Smooth muscle cell (in vitro differentiated cells): ENCODE data around the gene AKAP3. TPM values are rescaled to one million over a fixed set of nuclear protein-coding genes. Genes with fewer than 3 reads are reported as not detected.

Source experiments
- DNase-seq: peaks from one replicate; lab custom pipeline; 2025; ENCODE audit not compliant: unreplicated experiment; lab: John Stamatoyannopoulos, UW
- H2AFZ ChIP-seq: fragments of 200-600 bp; sonication (generic); 2 replicates; pipeline ENCODE4 v1.6.0; 2016; ENCODE audit warnings: antibody characterized with exemption, low read depth, mild to moderate bottlenecking
- H3F3A ChIP-seq: fragments of 200-600 bp; sonication (generic); 2 replicates; pipeline ENCODE4 v1.6.0; 2017; ENCODE audit warnings: antibody characterized with exemption, low read depth
- H3K27ac ChIP-seq: fragments of 200-600 bp; sonication (generic); 2 replicates; pipeline ENCODE4 v1.5.1; 2016; ENCODE audit warnings: low read depth, mild to moderate bottlenecking
- H3K27me3 ChIP-seq: fragments of 200-600 bp; sonication (generic); 2 replicates; pipeline ENCODE4 v1.6.1; 2016; ENCODE audit warnings: low read depth, mild to moderate bottlenecking
- H3K36me3 ChIP-seq: fragments of 200-600 bp; sonication (generic); 2 replicates; pipeline ENCODE4 v1.5.1; 2016; ENCODE audit warnings: low read depth
- H3K4me1 ChIP-seq: fragments of 200-600 bp; sonication (generic); 2 replicates; pipeline ENCODE4 v1.5.1; 2016; ENCODE audit warnings: low read depth
- H3K4me2 ChIP-seq: fragments of 200-600 bp; sonication (generic); 2 replicates; pipeline ENCODE4 v1.6.0; 2016; ENCODE audit warnings: mild to moderate bottlenecking
- H3K4me3 ChIP-seq: fragments of 200-600 bp; sonication (generic); 2 replicates; pipeline ENCODE4 v1.5.1; 2016; ENCODE audit warnings: mild to moderate bottlenecking
- H3K79me2 ChIP-seq: fragments of 200-600 bp; sonication (generic); 2 replicates; pipeline ENCODE4 v1.6.0; 2016; ENCODE audit warnings: low read depth, mild to moderate bottlenecking
- H3K9ac ChIP-seq: fragments of 200-600 bp; sonication (generic); 2 replicates; pipeline ENCODE4 v1.6.0; 2016; ENCODE audit warnings: low read depth
- H3K9me3 ChIP-seq: fragments of 200-600 bp; sonication (generic); replicated peaks from 2 replicates; pipeline ENCODE4 v1.5.1; 2016; ENCODE audit warnings: low read depth
- H4K20me1 ChIP-seq: fragments of 200-600 bp; sonication (generic); 2 replicates; pipeline ENCODE4 v1.6.0; 2016; ENCODE audit warnings: low read depth
- CTCF ChIP-seq: fragments of 200-600 bp; sonication (generic); IDR thresholded peaks from 2 replicates; pipeline ENCODE4 v1.5.1; 2017; ENCODE audit warnings: borderline replicate concordance, mild to moderate bottlenecking, antibody characterized with exemption; ENCODE audit not compliant: insufficient read depth, poor library complexity, severe bottlenecking
- WGBS: methylation state at CpG from one replicate; pipeline ENCODE4 v1.1.7; 2016; ENCODE audit warnings: low lambda C conversion rate; 5-methylcytosine and 5-hydroxymethylcytosine counted together
- polyA plus RNA-seq: library from polyadenylated mRNA; unstranded; fragments of >200 nt; fragmentation: Nextera tagmentation; extraction: Ambion mirVana; gene quantifications from 2 replicates; pipeline ENCODE4 v1.2.1, GENCODE V29; 2016
- total RNA-seq: library from RNA; depleted of rRNA; stranded (reverse); fragments of >200 nt; gene quantifications from 2 replicates; pipeline ENCODE4 v1.2.3, GENCODE V29; 2014

Gene AKAP3
- total and polyA plus RNA-seq, 2 experiments from 2014 or later: 0.13 to 1.4 TPM

GRCh38 chr12:4681732-4682131, 32.9 kb upstream of the AKAP3 start:
- no peaks in the 10 kb centered on the region for H3K79me2 ChIP-seq
- H3K27ac ChIP-seq: no peak overlapping the region
- DNase-seq: no peak
- no peaks in the 10 kb centered on the region for H3F3A ChIP-seq
- H2AFZ ChIP-seq: no peak overlapping the region
- H3K9ac ChIP-seq: no peak overlapping the region
- H3K9me3 ChIP-seq: no peaks in the 10 kb centered on the region
- no peaks in the 10 kb centered on the region for H4K20me1 ChIP-seq
- 99% methylated on average over 3 of the region's 3 CpGs for WGBS
- H3K4me2 ChIP-seq: no peak overlapping the region
- H3K4me3 ChIP-seq: no peak overlapping the region
- no peaks in the 10 kb centered on the region for H3K4me1 ChIP-seq
- no peak for TF ChIP-seq CTCF
- no peaks in the 10 kb centered on the region for H3K27me3 ChIP-seq
- H3K36me3 ChIP-seq: peaks cover 13% of the 10 kb centered on the region

GRCh38 chr12:4679711-4680110, 30.9 kb upstream of the AKAP3 start:
- no peaks in the 10 kb centered on the region for H3K9me3 ChIP-seq
- H3K27ac ChIP-seq: no peak overlapping the region
- no peak overlapping the region for H2AFZ ChIP-seq
- DNase-seq: no peak
- no peak overlapping the region for H3K4me2 ChIP-seq
- H3K9ac ChIP-seq: no peak overlapping the region
- peaks cover 9% of the 10 kb centered on the region for H3K36me3 ChIP-seq
- no peaks in the 10 kb centered on the region for H3F3A ChIP-seq
- no peaks in the 10 kb centered on the region for H3K27me3 ChIP-seq
- no peak for TF ChIP-seq CTCF
- H4K20me1 ChIP-seq: no peaks in the 10 kb centered on the region
- 97% methylated on average over 2 of the region's 2 CpGs for WGBS
- H3K4me3 ChIP-seq: no peak overlapping the region
- no peaks in the 10 kb centered on the region for H3K79me2 ChIP-seq
- no peaks in the 10 kb centered on the region for H3K4me1 ChIP-seq

GRCh38 chr12:4665236-4665635, 16.4 kb upstream of the AKAP3 start:
- Histone ChIP-seq H2AFZ (no peak overlapping the region), H3K27ac (no peak overlapping the region), H3F3A (no peaks in the 10 kb centered on the region), H4K20me1 (no peaks in the 10 kb centered on the region), H3K79me2 (no peaks in the 10 kb centered on the region), H3K9ac (no peak overlapping the region), H3K36me3 (peaks cover 69% of the 10 kb centered on the region), H3K4me2 (no peak overlapping the region), H3K4me3 (no peak overlapping the region), H3K4me1 (no peaks in the 10 kb centered on the region), H3K27me3 (no peaks in the 10 kb centered on the region), H3K9me3 (no peaks in the 10 kb centered on the region)
- no peak for TF ChIP-seq CTCF
- no peak for DNase-seq
- WGBS: 98% methylated on average over 3 of the region's 3 CpGs

GRCh38 chr12:4663971-4664505, 15.2 kb upstream of the AKAP3 start:
- no peaks in the 10 kb centered on the region for H3K27me3 ChIP-seq
- 50% methylated on average over 3 of the region's 3 CpGs for WGBS
- no peak overlapping the region for H3K4me2 ChIP-seq
- TF ChIP-seq CTCF: no peak
- no peaks in the 10 kb centered on the region for H3K4me1 ChIP-seq
- no peaks in the 10 kb centered on the region for H3K79me2 ChIP-seq
- H2AFZ ChIP-seq: no peak overlapping the region
- no peaks in the 10 kb centered on the region for H3F3A ChIP-seq
- DNase-seq: no peak
- H3K27ac ChIP-seq: no peak overlapping the region
- no peaks in the 10 kb centered on the region for H4K20me1 ChIP-seq
- H3K4me3 ChIP-seq: no peak overlapping the region
- no peak overlapping the region for H3K9ac ChIP-seq
- H3K9me3 ChIP-seq: no peaks in the 10 kb centered on the region
- peaks cover 67% of the 10 kb centered on the region for H3K36me3 ChIP-seq
